IMR-90 (cell line): ENCODE data around the gene LRRC26.

Source experiments
- BHLHE40 ChIP-seq: fragments of 150-350 bp; IDR thresholded peaks from 2 replicates; pipeline ENCODE4 v1.6.1; 2016; ENCODE audit warnings: mild to moderate bottlenecking, low read depth, low read length
- CEBPB ChIP-seq: IDR thresholded peaks from 2 replicates; pipeline ENCODE4 v1.6.1; 2012; ENCODE audit warnings: low read depth, low read length, improper control_type of control experiment
- CHD1 ChIP-seq: IDR thresholded peaks from 2 replicates; pipeline ENCODE4 v1.6.1; 2012; ENCODE audit warnings: low read depth, low read length, improper control_type of control experiment
- FOS ChIP-seq: fragments of 150-350 bp; IDR thresholded peaks from 2 replicates; pipeline ENCODE4 v1.6.1; 2016; ENCODE audit warnings: low read depth, low read length
- MAZ ChIP-seq: IDR thresholded peaks from 2 replicates; pipeline ENCODE4 v1.6.1; 2012; ENCODE audit warnings: low read depth, mild to moderate bottlenecking, low read length, improper control_type of control experiment, moderate library complexity, borderline replicate concordance
- POLR2A ChIP-seq: IDR thresholded peaks from 2 replicates; pipeline ENCODE4 v1.6.1; 2012; ENCODE audit warnings: mild to moderate bottlenecking, low read depth, low read length
- RAD21 ChIP-seq: IDR thresholded peaks from 2 replicates; pipeline ENCODE4 v1.6.1; 2012; ENCODE audit warnings: low read length, improper control_type of control experiment
- RFX5 ChIP-seq: IDR thresholded peaks from 2 replicates; pipeline ENCODE4 v1.8.0; 2012; ENCODE audit warnings: low read depth, mild to moderate bottlenecking, low read length, moderate library complexity
- SMC3 ChIP-seq: fragments of 150-350 bp; IDR thresholded peaks from 2 replicates; pipeline ENCODE4 v1.6.1; 2016; ENCODE audit warnings: low read depth, mild to moderate bottlenecking, antibody characterized with exemption, low read length, moderate library complexity
- TF ChIP-seq, protein P1 (sequence below): conservative IDR thresholded peaks from 2 replicates; pipeline ENCODE4 v1.5.1; 2012; ENCODE audit warnings: mild to moderate bottlenecking, low read depth, low read length, improper control_type of control experiment

DNA sequence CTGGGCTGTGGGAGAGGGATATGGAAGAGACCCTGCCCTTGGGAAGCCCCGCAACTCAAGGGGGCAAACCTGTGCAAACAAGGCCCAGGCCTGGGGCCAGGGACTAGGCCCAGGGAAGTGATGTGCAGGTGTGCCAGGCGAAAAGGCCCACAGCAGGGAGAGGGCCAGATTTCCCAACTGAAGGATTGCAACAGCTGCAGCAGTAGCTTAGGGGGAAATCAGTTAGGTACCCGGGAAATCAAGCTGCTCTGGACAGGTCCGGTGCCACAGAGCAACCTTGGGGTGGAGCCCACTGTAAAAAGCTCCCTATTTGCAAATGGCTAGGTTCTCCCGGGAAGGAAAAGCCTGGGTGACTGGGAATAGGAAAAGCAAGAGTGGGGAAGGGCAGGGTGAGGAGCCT, 20.5 kb downstream of the LRRC26 start:
- TF ChIP-seq, protein P1, sequence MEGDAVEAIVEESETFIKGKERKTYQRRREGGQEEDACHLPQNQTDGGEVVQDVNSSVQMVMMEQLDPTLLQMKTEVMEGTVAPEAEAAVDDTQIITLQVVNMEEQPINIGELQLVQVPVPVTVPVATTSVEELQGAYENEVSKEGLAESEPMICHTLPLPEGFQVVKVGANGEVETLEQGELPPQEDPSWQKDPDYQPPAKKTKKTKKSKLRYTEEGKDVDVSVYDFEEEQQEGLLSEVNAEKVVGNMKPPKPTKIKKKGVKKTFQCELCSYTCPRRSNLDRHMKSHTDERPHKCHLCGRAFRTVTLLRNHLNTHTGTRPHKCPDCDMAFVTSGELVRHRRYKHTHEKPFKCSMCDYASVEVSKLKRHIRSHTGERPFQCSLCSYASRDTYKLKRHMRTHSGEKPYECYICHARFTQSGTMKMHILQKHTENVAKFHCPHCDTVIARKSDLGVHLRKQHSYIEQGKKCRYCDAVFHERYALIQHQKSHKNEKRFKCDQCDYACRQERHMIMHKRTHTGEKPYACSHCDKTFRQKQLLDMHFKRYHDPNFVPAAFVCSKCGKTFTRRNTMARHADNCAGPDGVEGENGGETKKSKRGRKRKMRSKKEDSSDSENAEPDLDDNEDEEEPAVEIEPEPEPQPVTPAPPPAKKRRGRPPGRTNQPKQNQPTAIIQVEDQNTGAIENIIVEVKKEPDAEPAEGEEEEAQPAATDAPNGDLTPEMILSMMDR: no peak
- no peak for TF ChIP-seq POLR2A
- TF ChIP-seq FOS: no peak
- TF ChIP-seq BHLHE40: no peak
- no peak for TF ChIP-seq MAZ
- no peak for TF ChIP-seq SMC3
- TF ChIP-seq RAD21: no peak
- TF ChIP-seq RFX5: no peak
- TF ChIP-seq CHD1: no peak
- no peak for TF ChIP-seq CEBPB
